ENCODE data around the gene FES. TPM values are rescaled to one million over a fixed set of nuclear protein-coding genes. Genes with fewer than 3 reads are reported as not detected.

The FES gene
- 10 to 100 TPM in 2 of 4 donors, 1 to 10 TPM in 2; 3.6 to 17.9 (median 11.0) TPM for total RNA-seq

DNA sequence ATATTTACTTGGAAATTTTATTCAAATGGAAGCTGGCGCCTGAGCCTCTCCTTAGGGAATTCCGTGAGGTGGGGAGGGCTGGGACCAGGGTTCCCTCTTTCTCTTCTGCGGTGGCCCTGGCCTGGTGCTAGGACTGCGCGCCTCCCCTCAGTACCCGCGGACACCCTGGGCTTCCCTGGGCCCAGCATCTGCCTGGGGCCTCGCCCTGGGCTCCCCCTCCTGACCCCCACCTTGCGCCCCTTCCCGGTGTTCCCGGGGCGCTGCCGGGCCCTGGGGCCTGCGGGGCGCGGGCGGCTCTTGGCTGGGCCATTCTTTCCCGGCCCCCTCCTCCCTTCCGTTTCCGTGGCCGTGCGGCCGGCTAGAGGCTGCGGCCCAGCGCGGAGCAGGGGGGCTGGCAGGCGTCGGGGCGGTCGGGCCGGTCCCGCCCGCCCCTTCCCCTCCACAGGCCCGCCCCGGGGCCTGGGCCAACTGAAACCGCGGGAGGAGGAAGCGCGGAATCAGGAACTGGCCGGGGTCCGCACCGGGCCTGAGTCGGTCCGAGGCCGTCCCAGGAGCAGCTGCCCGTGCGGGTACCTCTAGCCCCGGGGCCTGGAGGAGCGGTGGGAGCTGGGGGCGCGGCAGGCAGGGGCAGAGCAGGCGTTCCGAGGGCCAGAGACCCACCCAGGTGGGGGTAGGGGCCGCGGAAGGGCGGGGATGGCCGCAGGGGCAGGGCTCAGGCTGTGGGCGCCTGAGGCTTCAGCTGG is at the start of gene FES:
FES (plus strand) TSS at position 529 of the 743 bp plus-strand sequence. CDS start 542 bp downstream, outside the sequence.
- intact Hi-C loops (cut with DNase I; ENCODE audit: low total_unique reads), result loop anchor here (5.0 kb wide), 1 partner anchor 1882 kb away; no protein-coding TSS in a partner anchor
- TF ChIP-seq, protein P1, sequence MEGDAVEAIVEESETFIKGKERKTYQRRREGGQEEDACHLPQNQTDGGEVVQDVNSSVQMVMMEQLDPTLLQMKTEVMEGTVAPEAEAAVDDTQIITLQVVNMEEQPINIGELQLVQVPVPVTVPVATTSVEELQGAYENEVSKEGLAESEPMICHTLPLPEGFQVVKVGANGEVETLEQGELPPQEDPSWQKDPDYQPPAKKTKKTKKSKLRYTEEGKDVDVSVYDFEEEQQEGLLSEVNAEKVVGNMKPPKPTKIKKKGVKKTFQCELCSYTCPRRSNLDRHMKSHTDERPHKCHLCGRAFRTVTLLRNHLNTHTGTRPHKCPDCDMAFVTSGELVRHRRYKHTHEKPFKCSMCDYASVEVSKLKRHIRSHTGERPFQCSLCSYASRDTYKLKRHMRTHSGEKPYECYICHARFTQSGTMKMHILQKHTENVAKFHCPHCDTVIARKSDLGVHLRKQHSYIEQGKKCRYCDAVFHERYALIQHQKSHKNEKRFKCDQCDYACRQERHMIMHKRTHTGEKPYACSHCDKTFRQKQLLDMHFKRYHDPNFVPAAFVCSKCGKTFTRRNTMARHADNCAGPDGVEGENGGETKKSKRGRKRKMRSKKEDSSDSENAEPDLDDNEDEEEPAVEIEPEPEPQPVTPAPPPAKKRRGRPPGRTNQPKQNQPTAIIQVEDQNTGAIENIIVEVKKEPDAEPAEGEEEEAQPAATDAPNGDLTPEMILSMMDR (IDR thresholded peaks at IDR 0.05), result no peak
- no peak for TF ChIP-seq POLR2A (IDR thresholded peaks at IDR 0.05)
- H3K4me3 ChIP-seq (ENCODE audit: low read depth, poor library complexity, severe bottlenecking), result peak within 1 kb of the TSS; percentile 41
- WGBS, 2 donors, result 3 to 11% methylated on average over 20 to 51 of the region's 58 CpGs
- peak in 1 of 2 donors; percentile 94 for DNase-seq (ENCODE audit: low spot score in 2 of 2)

DNA sequence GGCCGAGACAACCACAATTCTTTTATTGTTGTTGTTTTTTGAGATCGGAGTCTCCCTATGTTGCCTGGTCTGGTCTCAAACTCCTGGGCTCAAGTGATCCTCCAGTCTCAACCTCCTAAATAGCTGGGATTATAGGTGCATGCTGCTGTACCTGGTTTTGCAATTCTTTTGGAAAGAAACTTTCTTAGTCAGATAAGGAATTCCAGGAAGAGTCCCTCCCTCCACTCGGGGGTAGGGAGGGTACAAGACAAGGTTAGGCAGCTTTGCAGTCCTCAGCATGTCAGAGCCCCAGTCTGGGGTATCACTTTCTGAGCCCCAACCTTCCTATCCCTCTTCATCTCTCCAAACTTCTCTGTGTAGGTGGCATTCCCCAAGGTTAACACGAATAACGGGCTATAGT is 49.7 kb upstream of the FES start:
- DNase-seq (ENCODE audit: low spot score in 2 of 2), result no peak
- intact Hi-C loops (cut with DNase I; ENCODE audit: low total_unique reads), result no loop called here
- H3K4me3 ChIP-seq (ENCODE audit: low read depth, poor library complexity, severe bottlenecking), result no peak overlapping the region
- WGBS, 2 donors, result 56 to 72% methylated on average over 5 of the region's 5 CpGs
- no peak for TF ChIP-seq POLR2A (IDR thresholded peaks at IDR 0.05)
- TF ChIP-seq, protein P1 (IDR thresholded peaks at IDR 0.05), result no peak

DNA sequence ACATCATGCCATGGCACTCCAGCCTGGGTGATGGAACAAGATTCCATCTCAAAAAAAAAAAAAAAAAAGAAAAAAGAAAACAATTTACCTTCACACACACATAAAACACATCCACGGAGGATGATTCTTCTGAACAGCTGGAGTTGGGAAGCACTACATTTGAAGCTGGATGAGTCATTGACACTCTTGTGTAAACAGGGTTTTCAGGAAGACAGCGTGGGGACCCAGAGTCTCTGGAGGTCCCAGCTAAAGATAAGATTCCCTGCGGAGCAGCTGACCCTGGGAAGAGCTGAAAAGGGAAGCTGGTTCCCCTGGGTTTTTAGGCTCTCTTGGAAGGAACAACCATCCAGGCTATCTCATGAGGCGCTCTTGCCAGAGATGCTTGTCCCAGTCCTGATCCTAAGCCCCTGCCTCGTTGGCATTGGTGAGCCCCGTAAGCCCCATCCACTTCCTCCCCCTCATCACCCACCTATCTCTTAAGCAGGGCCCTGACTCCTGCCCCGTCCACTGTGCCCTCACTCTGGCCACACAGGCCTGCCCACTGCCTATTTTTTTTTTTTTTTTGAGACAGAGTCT is 47.9 kb upstream of the FES start:
- TF ChIP-seq, protein P1 (IDR thresholded peaks at IDR 0.05), result no peak
- 62 to 70% methylated on average over 7 of the region's 7 CpGs for WGBS, 2 donors
- intact Hi-C loops (cut with DNase I; ENCODE audit: low total_unique reads), result no loop called here
- no peak for DNase-seq (ENCODE audit: low spot score in 2 of 2)
- H3K4me3 ChIP-seq (ENCODE audit: low read depth, poor library complexity, severe bottlenecking), result no peak overlapping the region

DNA sequence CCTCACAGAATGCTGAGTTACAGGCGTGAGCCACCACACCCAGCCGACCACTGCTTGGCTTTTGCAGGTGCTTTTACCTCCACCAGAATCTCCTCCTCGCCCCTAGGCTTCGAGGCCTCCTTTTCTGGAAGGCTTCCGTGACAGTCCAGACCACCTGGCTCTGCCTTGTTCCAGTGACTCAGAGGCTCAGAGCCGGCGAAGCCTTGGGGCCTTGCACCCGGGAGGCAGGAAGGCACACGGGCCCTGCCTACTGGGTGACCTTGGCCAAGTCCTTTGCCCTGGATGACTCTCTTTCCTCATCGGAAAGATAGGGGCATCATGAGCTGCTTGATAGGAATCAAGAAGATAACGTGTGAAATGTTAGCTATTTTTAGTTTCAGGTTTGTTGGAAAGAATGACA is 47.2 kb upstream of the FES start:
- no peak for DNase-seq (ENCODE audit: low spot score in 2 of 2)
- intact Hi-C loops (cut with DNase I; ENCODE audit: low total_unique reads), result no loop called here
- WGBS, 2 donors, result 69 to 81% methylated on average over 11 of the region's 11 CpGs
- no peak overlapping the region for H3K4me3 ChIP-seq (ENCODE audit: low read depth, poor library complexity, severe bottlenecking)
- no peak for TF ChIP-seq POLR2A (IDR thresholded peaks at IDR 0.05)

DNA sequence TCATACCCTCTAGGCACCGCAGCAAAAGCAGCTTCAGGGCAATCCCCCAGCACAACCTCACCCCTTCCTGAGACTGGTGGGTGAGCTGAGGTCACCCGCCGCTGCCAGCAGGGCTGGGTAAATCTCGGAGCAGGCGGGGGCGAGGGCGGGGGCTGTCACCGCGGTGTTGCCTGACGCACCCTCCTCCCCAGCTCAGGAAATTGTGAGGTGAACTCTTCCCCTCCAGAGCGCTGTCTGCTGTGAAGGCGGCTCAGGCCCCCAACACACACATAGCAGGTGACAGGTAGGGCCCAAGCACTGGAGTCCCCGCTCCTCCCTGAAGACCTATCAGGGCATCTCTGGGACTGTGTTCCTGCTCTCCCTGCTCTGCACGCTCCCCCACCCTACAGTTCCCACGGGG is 46.2 kb upstream of the FES start:
- WGBS, 2 donors, result 57 to 79% methylated on average over 5 to 13 of the region's 15 CpGs

DNA sequence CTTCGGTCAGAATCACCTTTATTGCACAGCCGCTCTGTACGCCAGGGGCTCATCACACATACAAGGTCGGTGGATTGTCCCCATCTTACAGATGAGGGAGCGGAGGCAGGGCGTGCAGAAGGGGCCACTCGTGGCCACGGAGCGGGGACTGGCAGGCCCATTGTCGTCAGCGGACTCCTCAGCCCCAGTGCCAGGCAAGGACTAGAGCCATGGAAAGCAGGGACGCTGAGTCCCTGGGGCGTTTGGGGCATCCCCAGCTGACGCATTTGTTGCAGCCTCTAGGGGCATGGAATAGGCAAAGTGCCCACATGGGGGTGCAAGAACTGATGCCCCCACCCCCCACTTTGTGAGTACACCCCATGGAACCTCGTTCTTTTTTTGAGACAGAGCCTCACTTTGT is 45.8 kb upstream of the FES start:
- DNase-seq (ENCODE audit: low spot score in 2 of 2), result no peak

More for the DNA sequence above, 46.2 kb upstream of the FES start:
- intact Hi-C loops (cut with DNase I; ENCODE audit: low total_unique reads), result no loop called here
- TF ChIP-seq, protein P1 (IDR thresholded peaks at IDR 0.05), result no peak
- no peak for TF ChIP-seq POLR2A (IDR thresholded peaks at IDR 0.05)
- no peak for DNase-seq (ENCODE audit: low spot score in 2 of 2)
- no peak overlapping the region for H3K4me3 ChIP-seq (ENCODE audit: low read depth, poor library complexity, severe bottlenecking)

More for the DNA sequence above, 45.8 kb upstream of the FES start:
- 82 to 85% methylated on average over 15 of the region's 15 CpGs for WGBS, 2 donors
- H3K4me3 ChIP-seq (ENCODE audit: low read depth, poor library complexity, severe bottlenecking), result no peak overlapping the region
- intact Hi-C loops (cut with DNase I; ENCODE audit: low total_unique reads), result no loop called here
- TF ChIP-seq, protein P1 (IDR thresholded peaks at IDR 0.05), result no peak
- TF ChIP-seq POLR2A (IDR thresholded peaks at IDR 0.05), result no peak
